K562 (cell line): ENCODE results near the gene USH1G. TPM values are rescaled to one million over a fixed set of nuclear protein-coding genes. Genes with fewer than 3 reads are reported as not detected.

Experiments
- BHLHE40 ChIP-seq: IDR thresholded peaks from 2 replicates; pipeline ENCODE4 v1.6.1; 2011; ENCODE audit warnings: low read length, improper control_type of control experiment
- CBX1 ChIP-seq: sonication (generic); IDR thresholded peaks from 2 replicates; pipeline ENCODE4 v1.6.1; 2016; ENCODE audit warnings: antibody characterized with exemption, low read depth, mild to moderate bottlenecking
- CREB1 ChIP-seq, 2 experiments: sonication (generic) in 1 of 2; formaldehyde crosslinking in 1 of 2; IDR thresholded peaks; 2 replicates each; pipeline versions ENCODE4 v1.6.1 to v1.8.0; 2012 to 2022; ENCODE audit warnings: inconsistent platforms in 1 of 2, mild to moderate bottlenecking in 1 of 2, missing genetic modification reagents in 1 of 2, moderate library complexity in 1 of 2
- CTBP1 ChIP-seq: fragments of 450-650 bp; IDR thresholded peaks from 2 replicates; pipeline ENCODE4 v1.6.1; 2016; ENCODE audit warnings: borderline replicate concordance
- DDX20 ChIP-seq: fragments of 450-650 bp; IDR thresholded peaks from 2 replicates; pipeline ENCODE4 v1.6.1; 2016; ENCODE audit warnings: missing genetic modification characterization, low read depth, mild to moderate bottlenecking, missing compliant biosample characterization, moderate library complexity
- E2F4 ChIP-seq: sonication (generic); formaldehyde crosslinking; IDR thresholded peaks from 2 replicates; pipeline ENCODE4 v1.8.0; 2022; ENCODE audit warnings: mild to moderate bottlenecking, low read depth, missing genetic modification reagents
- FOXJ3 ChIP-seq: sonication (generic); formaldehyde crosslinking; IDR thresholded peaks from 2 replicates; pipeline ENCODE4 v1.4.0; 2020; ENCODE audit warnings: mild to moderate bottlenecking, missing genetic modification reagents
- HMG20B ChIP-seq: fragments of 250-450 bp; sonication (Bioruptor Pico); IDR thresholded peaks from 2 replicates; pipeline ENCODE4 v1.5.0; 2021; ENCODE audit warnings: mild to moderate bottlenecking
- ID3 ChIP-seq, 2 experiments: fragments of 250-450 bp in 1 of 2; fragments of 450-650 bp in 1 of 2; sonication (Bioruptor Pico) in 1 of 2; IDR thresholded peaks; 2 replicates each; pipeline versions ENCODE4 v1.6.1 to v1.8.0; 2016 to 2021; ENCODE audit warnings: mild to moderate bottlenecking in 2 of 2, moderate library complexity in 2 of 2, missing compliant biosample characterization in 1 of 2, missing genetic modification characterization in 1 of 2
- LCOR ChIP-seq: sonication (generic); formaldehyde crosslinking; IDR thresholded peaks from 2 replicates; pipeline ENCODE4 v1.8.0; 2022; ENCODE audit warnings: mild to moderate bottlenecking, missing genetic modification reagents
- PBX2 ChIP-seq, 2 experiments: IDR thresholded peaks in 1 of 2; conservative IDR thresholded peaks in 1 of 2; 2 replicates each; pipeline ENCODE4 v1.6.1; 2016; ENCODE audit warnings: low read depth in 2 of 2, mild to moderate bottlenecking in 1 of 2, missing compliant biosample characterization in 1 of 2, missing genetic modification characterization in 1 of 2, moderate library complexity in 1 of 2
- PCBP2 ChIP-seq: fragments of 200-400 bp; formaldehyde crosslinking; IDR thresholded peaks from 2 replicates; pipeline ENCODE4 v1.6.1; 2018; ENCODE audit warnings: low read length, low read depth, mild to moderate bottlenecking, moderate library complexity; ENCODE audit not compliant: poor library complexity, severe bottlenecking
- RBM15 ChIP-seq: fragments of 200-400 bp; formaldehyde crosslinking; IDR thresholded peaks from 2 replicates; pipeline ENCODE4 v1.6.1; 2018; ENCODE audit warnings: mild to moderate bottlenecking, low read length, moderate library complexity; ENCODE audit not compliant: insufficient read depth
- U2AF1 ChIP-seq: fragments of 200-400 bp; formaldehyde crosslinking; optimal IDR thresholded peaks from 2 replicates; pipeline ENCODE3; 2017; ENCODE audit warnings: mild to moderate bottlenecking, low read depth, low read length, moderate library complexity
- ZBTB17 ChIP-seq: fragments of 450-650 bp; formaldehyde crosslinking; IDR thresholded peaks from 2 replicates; pipeline ENCODE4 v1.4.0; 2020; ENCODE audit warnings: mild to moderate bottlenecking
- ZFP91 ChIP-seq: sonication (generic); formaldehyde crosslinking; IDR thresholded peaks from 2 replicates; pipeline ENCODE4 v1.8.0; 2022; ENCODE audit warnings: mild to moderate bottlenecking, missing genetic modification reagents
- ZNF274 ChIP-seq: IDR thresholded peaks from 2 replicates; pipeline ENCODE4 v1.6.1; 2011; ENCODE audit warnings: low read depth, mild to moderate bottlenecking, low read length, moderate library complexity, borderline replicate concordance
- ZNF395 ChIP-seq: fragments of 200-800 bp; sonication (Bioruptor generic); IDR thresholded peaks from 2 replicates; pipeline ENCODE4 v1.6.1; 2017; ENCODE audit warnings: missing genetic modification characterization, missing compliant biosample characterization
- polyA plus RNA-seq, 8 experiments: library from polyadenylated mRNA; depleted of rRNA in 4 of 8; stranded (reverse) in 5 of 8; unstranded in 3 of 8; fragments of >200 nt; fragmentation: Nextera tagmentation in 2 of 8; fragmentation: Illumina TruSeq in 1 of 8; extraction: Ambion mirVana in 2 of 8; extraction: Trizol in 1 of 8; gene quantifications; 2 replicates each; pipeline versions ENCODE4 v1.2.1 to v1.2.3, GENCODE V29; 2011 to 2014; ENCODE audit warnings: inconsistent platforms in 1 of 8, missing spikeins in 1 of 8
- total RNA-seq, 7 experiments: library from RNA; depleted of rRNA in 6 of 7; stranded (reverse); fragments of >200 nt in 6 of 7; fragmentation: Illumina TruSeq in 2 of 7; extraction: Trizol in 2 of 7; gene quantifications; 2 replicates each; pipeline versions ENCODE4 v1.2.1 to v1.2.3, GENCODE V29; 2011 to 2021; ENCODE audit warnings: low replicate concordance in 1 of 7

The USH1G gene
- total and polyA plus RNA-seq, 9 of the 15 experiments (the other 6 are each of a cell fraction or from before 2014, with no cell fraction given) = 0.22 to 1.00 (median 0.64) TPM; not detected in 2

GRCh38 chr17:74873037-74873873 lies 49.8 kb downstream of the USH1G start (continued):
- no peak for TF ChIP-seq PBX2 (CRISPR knock-in tag; IDR thresholded peaks at IDR 0.05; ENCODE audit: low read depth)
- TF ChIP-seq PBX2 (tag; conservative IDR thresholded peaks at IDR 0.05; ENCODE audit: low read depth) = no peak
- TF ChIP-seq FOXJ3 (CRISPR knock-in tag) = no peak
- no peak for TF ChIP-seq ZFP91 (CRISPR knock-in tag)
- TF ChIP-seq HMG20B (CRISPR knock-in tag) = no peak
- TF ChIP-seq ZNF395 (CRISPR knock-in tag) = peak; percentile 86; the same call in 1 of the 2 replicates
- peak; percentile 65; the same call in 1 of the 2 replicates for TF ChIP-seq CBX1
- TF ChIP-seq CTBP1 = no peak; the same call in 1 of the 2 replicates
- no peak for TF ChIP-seq ID3 (CRISPR knock-in tag; IDR thresholded peaks at IDR 0.05)
- TF ChIP-seq ID3 (tag; IDR thresholded peaks at IDR 0.05) = no peak
- TF ChIP-seq RBM15 = no peak
- TF ChIP-seq BHLHE40 = peak; percentile 66
- TF ChIP-seq ZBTB17 (CRISPR knock-in tag) = peak; percentile 58
- no peak for TF ChIP-seq ZNF274
- TF ChIP-seq DDX20 (tag) = no peak
- TF ChIP-seq LCOR = peak; percentile 57; the same call in 1 of the 2 replicates
- peak; percentile 96 for TF ChIP-seq E2F4 (CRISPR knock-in tag)
- TF ChIP-seq U2AF1 = no peak
- no peak for TF ChIP-seq PCBP2
- peak; percentile 99 for TF ChIP-seq CREB1 (IDR thresholded peaks at IDR 0.05)
- TF ChIP-seq CREB1 (CRISPR knock-in tag; IDR thresholded peaks at IDR 0.05) = peak; percentile 99
